EL (cell line): Measurements from ENCODE around the gene USF1.
A peak's percentile ranks its signal among the peaks of the same experiment; 100 is the strongest.

Experiments used
- DNase-seq: peaks from one replicate; pipeline ENCODE4 v3.0.0-alpha.2; 2016

USF1 gene, protein sequence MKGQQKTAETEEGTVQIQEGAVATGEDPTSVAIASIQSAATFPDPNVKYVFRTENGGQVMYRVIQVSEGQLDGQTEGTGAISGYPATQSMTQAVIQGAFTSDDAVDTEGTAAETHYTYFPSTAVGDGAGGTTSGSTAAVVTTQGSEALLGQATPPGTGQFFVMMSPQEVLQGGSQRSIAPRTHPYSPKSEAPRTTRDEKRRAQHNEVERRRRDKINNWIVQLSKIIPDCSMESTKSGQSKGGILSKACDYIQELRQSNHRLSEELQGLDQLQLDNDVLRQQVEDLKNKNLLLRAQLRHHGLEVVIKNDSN

DNA sequence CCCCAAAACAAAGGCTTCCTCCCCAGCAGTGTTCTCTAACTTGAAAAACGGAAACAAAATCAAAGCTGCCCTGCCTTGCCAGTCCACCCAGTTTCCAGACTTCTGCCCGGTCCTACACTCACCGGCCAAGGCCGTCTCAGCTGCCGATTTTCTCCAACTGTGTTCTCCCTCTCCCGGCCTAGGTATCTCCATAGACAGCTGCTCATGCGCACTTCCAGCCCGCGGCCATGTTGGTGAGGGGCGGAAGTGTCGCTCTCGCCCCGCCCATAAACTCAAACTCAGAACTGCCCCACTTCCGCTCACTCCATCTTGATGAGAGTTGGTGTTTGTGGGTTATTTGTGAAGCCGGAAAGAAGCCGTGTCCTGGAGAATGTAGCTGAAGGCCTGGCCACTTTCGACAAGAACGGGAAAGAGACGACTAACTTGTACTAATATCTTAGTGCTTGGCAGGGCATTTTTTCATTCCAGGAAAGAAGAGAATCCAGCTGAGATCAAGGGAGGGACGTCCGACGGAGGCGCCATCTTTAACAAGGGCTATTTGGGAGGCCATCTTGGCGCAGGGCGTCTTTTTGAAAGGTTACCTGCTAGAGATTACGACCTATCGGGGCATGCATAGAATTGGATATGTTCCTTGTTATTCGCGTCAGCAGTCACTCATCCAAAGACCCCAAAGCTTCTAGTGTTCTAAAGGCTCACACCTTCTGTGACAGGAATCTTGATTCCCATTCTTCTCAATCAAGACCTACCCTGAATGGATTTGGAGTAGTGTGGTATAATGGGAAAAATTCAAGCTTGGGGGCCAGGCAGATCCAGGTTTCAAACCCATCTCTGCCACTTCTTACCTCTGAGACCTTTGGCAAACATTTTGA, at the start of gene USF1:
Gene USF1 (minus strand): TSS at position 242 of the 869 bp plus-strand sequence. CDS start 2,702 bp downstream, outside the sequence.
- peak; percentile 95 for DNase-seq

DNA sequence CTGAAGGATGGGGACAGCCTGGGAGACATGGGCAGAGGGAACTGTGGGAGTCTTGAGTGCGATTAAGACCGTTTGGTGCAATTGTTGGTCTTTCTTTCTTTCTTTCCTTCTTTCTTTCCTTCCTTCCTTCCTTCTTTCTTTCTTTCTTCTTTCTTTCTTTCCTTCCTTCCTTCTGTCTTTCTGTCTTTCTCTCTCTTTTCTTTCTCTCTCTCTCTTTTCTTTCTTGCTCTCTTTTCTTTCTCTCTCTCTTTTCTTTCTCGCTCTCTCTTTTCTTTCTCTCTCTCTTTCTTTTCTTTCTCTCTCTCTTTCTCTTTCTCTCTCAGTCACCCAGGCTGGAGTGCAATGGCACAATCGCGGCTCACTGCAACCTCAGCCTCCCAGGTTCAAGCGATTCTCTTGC, 49.5 kb upstream of the USF1 start:
- no peak for DNase-seq

DNA sequence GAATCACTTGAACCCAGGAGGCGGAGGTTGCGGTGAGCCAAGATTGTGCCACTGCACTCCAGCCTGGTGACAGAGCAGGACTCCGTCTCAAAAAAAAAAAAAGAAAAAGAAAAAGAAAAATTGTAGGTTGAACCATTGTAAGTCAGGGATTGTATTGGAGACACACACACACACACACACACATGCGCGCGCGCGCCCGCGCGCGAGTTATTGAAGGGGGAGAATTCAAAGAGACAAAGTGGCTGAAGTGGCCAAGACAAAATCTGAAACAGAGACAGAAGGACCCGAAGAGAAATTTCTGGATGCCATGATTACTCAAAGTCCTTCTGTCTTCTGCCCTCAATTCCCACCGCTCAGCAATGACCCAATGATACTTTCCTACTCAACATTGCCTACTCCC, 48.7 kb upstream of the USF1 start:
- no peak for DNase-seq

- peak; percentile 52 for DNase-seq
Measured at GRCh38 chr1:161092621-161093028, 46.8 kb upstream of the USF1 start.

DNA sequence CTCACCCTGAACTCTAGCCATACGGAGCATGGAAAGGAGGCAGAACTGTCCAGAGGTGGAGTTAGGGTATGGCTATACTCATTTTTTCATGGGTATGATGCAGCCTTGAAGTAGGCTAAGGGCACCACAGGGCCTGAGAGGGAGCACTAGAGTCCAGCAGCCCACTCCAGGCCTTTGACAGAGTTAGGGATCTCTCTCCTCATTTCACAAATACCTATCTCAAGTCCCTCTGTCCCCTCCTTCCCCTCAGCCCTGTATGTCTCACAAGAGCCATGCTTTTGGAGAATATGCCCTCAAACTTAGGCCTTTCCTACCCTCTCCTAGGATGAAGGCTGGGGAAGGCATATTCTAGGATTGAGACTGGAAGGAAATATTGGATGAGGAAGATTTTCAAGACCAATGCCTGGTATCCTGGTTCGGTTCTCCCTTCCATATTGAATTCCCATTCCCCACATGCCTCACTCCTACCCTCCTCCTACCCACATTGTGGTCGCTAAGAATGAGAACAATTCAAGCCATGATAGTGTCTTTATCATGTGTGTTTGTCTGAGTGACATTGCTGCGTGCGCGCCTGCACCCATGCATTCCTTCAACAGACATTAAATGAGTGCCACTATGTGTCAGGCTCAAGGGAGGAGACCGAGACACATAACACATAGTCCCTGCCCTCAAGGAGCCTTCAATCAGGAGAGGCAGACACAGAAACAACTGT, 46.2 kb upstream of the USF1 start:
- no peak for DNase-seq

- DNase-seq, result no peak
Measured at GRCh38 chr1:161091093-161091492, 45.3 kb upstream of the USF1 start.

GRCh38 chr1:161090617-161091016, 44.8 kb upstream of the USF1 start:
- no peak for DNase-seq

- no peak for DNase-seq
Measured at GRCh38 chr1:161089938-161090337, 44.2 kb upstream of the USF1 start.

DNA sequence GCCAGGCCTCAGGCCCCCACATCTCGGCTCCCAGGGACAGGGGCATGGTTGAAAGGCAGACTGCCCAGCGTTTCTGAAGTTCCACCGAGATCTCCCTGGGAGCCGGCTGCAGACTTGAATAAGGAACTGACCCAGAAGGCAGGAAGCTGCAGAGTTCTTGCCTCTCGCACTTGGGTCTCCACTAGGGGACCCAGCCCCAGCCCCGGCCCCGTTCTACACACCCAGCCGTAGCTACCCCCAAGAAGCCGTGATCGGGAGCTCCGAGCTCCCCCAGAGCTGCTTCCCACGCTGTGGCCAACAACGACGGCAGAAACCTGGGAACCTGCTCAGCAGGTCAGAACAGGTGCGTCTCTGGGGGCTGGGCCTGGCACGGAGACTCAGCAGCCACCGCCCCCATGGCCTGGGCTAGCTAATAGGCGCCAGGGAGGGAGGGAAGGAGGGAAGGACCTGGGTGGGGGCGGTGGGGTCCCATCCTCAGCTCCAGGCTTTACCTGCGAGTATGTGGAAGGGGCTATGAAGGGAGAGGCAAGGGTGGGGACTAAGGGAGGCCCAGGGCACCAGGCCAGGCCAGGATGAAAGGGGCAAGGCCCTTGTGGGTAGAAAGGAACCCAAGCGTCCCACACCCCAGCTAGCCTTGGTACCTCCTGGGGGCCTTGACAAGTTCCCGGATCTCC, 43.6 kb upstream of the USF1 start, which contains the start of gene NECTIN4:
Gene NECTIN4 (minus strand): TSS at position 308 of the 674 bp plus-strand sequence. CDS start 262 bp downstream, at position 46.
- DNase-seq, result no peak

DNA sequence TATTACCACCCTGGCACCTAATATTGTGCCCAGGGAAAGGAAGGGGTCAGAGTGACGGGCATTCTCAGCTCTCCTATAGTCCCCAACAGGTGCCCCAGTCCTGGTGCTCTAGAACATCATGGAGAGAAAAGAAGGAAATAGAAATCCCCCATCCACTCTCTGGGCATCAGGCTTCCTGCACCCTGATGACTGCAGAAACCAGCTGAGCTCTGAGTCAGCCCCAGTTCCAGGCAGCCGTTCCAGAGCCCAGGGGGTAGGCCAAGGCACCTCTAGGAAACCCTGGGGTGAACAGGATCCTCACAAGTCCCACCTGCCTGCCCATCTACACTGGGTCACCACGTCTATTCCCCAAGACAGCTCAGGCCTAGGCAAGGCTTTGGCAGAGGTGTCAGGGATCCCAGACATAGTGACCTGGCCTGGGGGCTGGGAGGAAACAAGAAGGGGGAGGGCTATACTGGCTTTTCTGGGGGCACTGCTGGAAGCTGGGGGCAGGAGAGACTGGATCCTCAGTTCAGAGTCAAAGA, 42.9 kb upstream of the USF1 start:
- DNase-seq, result peak; percentile 57

- no peak for DNase-seq
Measured at GRCh38 chr1:161086457-161086856, 40.7 kb upstream of the USF1 start.

DNA sequence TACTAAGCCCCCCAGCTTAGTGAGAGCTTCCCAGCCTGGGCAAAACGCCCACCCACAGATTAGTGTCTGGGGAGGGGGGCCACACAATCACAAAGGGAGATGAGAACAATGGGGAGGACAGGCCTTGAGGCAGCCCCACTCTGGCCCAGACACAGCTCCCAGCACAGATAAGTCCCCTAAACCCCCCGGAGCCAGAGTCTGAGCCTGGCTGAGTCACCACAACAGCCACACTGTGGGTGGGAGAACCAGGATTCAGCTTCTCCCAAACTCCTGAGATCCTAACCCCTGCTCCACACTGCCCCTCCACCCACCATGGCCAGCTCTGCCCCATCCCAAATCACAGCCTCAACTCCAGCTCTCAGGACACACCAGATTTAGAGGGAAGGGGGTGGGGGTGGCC, 39.4 kb upstream of the USF1 start:
- peak; percentile 53 for DNase-seq

GRCh38 chr1:161084597-161084988, 38.8 kb upstream of the USF1 start:
- no peak for DNase-seq

- no peak for DNase-seq
Measured at GRCh38 chr1:161083748-161084596, 38.2 kb upstream of the USF1 start.

DNA sequence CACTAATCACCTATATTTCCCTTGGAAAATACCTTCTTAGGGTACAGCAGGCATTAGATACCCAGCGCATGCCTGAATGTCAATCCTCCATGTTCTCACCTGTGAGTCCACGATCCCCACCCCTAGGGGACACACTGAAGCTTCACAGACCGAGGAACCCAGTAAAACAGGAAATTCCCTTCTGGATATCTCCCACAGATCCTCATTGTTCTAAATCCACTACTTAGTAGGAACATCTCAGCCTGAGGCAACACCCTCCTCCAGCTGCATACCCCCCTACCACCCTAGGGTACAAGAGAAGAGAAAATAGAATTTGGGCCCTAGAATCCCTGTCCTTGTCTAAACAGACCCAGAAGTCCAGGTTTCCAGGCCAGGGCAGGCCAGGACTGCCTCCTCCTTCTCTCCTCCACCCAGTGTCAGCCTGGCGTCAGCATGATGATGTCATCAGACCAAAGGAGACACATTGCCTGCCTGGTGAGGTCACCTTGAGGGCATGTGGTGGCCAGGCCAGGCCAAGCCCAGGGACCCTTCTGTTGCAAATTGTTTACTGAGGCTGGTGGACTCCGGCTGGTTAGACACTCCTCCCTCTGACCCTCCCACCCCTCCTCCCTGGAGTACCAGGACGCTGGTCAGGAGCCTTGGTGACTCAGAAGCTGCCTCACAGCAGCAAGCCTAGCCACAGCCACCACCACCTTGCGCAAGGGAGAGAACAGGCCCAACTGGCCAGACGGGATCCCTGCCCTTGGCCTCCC, 37.4 kb upstream of the USF1 start:
- DNase-seq, result peak; percentile 94

GRCh38 chr1:161082483-161082882, 36.7 kb upstream of the USF1 start:
- DNase-seq, result no peak

- DNase-seq, result no peak
Measured at GRCh38 chr1:161081519-161081918, 35.7 kb upstream of the USF1 start.

DNA sequence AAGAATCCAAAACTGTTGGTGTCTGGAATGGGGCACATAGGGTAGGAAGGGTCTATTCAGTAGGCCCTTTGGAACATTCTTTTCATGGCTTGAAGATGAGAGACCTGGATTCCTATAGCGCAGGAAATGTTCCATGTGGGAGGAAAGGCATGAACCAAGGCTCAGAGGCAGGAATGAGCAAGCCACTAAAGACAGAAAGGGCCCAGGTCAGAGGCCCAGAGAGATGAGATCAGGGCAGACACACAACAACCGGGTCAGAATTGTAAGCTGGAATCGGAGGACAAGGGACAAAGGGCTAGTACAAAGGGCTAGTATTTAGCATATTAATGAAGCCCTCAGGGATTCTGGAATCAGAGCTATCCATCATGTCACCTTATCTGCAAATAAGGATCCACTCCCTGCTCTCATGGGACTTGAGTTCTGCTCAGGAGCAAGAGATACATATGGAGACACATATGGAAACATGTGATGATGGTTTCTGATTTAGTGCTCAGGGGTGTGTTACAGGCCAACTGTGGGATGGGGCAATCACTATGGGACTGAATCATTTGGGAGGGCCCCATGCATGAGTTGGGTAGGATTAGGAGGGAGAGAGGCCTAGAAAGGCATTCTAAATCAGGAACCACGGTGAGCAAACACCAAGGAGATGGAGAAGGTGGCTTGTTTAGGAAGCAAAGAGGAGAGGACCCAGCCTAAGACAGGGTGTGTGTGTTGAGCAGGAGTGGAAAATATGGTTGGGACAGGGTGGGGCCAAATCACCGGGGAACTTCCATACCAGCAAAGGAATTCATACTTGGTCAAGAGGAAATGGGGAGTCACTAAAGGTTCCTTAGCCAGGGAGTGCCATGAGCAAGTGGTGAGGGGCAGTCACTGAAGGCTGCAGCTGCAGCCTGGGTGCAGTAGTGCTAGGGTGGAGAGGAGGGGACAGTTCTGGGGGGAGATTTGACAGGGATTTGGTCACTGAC, 34.9 kb upstream of the USF1 start:
- DNase-seq, result peak; percentile 49

- no peak for DNase-seq
Measured at GRCh38 chr1:161079436-161080110, 33.8 kb upstream of the USF1 start.
